Stimulated activated effector memory CD8-positive, alpha-beta T cell treated with anti-CD3 and anti-CD28 coated beads, Interleukin-12 subunit alpha, Interleukin-12 subunit beta, amount 100 ng/mL, for 72 hours (primary cell): ENCODE results near the gene NUTM2A.
"Not testable (repeated sequence)": the region's sequence is repeated elsewhere in the genome, so short reads cannot be mapped to it uniquely, and the experiment has no call there.

ENCODE experiments used
- ATAC-seq: fragments of 150-1000 bp; cut with Tn5 transposase; 2 replicates; pipeline ENCODE4 v1.10.0; 2021
- DNase-seq, 2 donors: peaks; one replicate each; pipeline ENCODE4 v3.0.0; 2021 to 2022; ENCODE audit warnings: low spot score in 2 of 2
- H3K27ac Mint-ChIP-seq: one replicate; pipeline ENCODE4 v1.8.0; 2022; ENCODE audit warnings: mild to moderate bottlenecking, mixed read lengths
- H3K36me3 Mint-ChIP-seq: one replicate; pipeline ENCODE4 v1.8.0; 2022; ENCODE audit warnings: mild to moderate bottlenecking, mixed read lengths
- H3K4me1 Mint-ChIP-seq: one replicate; pipeline ENCODE4 v1.8.0; 2022; ENCODE audit warnings: mixed read lengths
- H3K4me3 Mint-ChIP-seq: one replicate; pipeline ENCODE4 v1.8.0; 2022; ENCODE audit warnings: mild to moderate bottlenecking, mixed read lengths
- H3K9me3 Mint-ChIP-seq: one replicate; pipeline ENCODE4 v1.8.0; 2022; ENCODE audit warnings: mixed read lengths

The NUTM2A gene, protein sequence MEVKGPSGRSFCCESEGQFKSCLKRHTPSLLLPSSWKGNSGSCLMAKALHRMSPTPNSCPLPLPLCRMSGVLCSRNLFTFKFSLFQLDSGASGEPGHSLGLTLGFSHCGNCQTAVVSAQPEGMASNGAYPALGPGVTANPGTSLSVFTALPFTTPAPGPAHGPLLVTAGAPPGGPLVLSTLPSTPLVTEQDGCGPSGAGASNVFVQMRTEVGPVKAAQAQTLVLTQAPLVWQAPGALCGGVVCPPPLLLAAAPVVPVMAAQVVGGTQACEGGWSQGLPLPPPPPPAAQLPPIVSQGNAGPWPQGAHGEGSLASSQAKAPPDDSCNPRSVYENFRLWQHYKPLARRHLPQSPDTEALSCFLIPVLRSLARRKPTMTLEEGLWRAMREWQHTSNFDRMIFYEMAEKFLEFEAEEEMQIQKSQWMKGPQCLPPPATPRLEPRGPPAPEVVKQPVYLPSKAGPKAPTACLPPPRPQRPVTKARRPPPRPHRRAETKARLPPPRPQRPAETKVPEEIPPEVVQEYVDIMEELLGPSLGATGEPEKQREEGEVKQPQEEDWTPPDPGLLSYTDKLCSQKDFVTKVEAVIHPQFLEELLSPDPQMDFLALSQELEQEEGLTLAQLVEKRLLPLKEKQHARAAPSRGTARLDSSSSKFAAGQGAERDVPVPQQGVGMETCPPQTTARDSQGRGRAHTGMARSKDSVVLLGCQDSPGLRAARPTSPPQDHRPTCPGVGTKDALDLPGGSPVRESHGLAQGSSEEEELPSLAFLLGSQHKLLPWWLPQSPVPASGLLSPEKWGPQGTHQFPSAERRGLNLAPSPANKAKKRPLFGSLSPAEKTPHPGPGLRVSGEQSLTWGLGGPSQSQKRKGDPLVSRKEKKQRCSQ

GRCh38 chr10:87225148-87225547 lies at the start of gene NUTM2A:
Gene NUTM2A, plus strand, starts transcription at chr10:87225448. Its CDS starts 383 bp downstream, at chr10:87225831.
- not testable (repeated sequence) for H3K4me1 Mint-ChIP-seq, H3K36me3 Mint-ChIP-seq, H3K9me3 Mint-ChIP-seq, DNase-seq, H3K4me3 Mint-ChIP-seq, ATAC-seq, H3K27ac Mint-ChIP-seq

GRCh38 chr10:87177587-87177986 lies 47.7 kb upstream of the NUTM2A start:
- not testable (repeated sequence) for H3K4me1 Mint-ChIP-seq, ATAC-seq, H3K9me3 Mint-ChIP-seq, H3K4me3 Mint-ChIP-seq, H3K27ac Mint-ChIP-seq, DNase-seq
- peaks cover 52% of the 10 kb centered on the region for H3K36me3 Mint-ChIP-seq

DNA sequence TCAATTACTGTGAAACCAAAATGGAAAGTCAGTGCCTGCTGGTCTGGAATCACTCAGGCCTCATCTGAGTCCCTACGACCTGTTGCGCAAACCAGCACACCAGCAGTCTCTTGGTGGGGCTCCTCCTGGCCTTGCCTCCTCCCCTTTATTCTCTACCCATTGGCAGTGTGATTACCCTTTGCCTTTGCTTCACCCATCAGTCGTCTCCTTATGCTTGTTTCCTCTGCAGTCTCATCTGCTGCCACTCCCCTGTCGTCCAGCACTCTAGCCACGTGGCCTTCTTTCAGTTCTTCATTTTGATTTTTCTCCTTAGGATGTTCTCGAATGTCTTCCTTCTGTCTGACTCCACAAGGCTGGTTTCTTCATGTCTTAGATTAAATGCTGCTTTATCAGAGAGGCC lies 40.8 kb upstream of the NUTM2A start:
- not testable (repeated sequence) for H3K9me3 Mint-ChIP-seq, H3K4me1 Mint-ChIP-seq, ATAC-seq, H3K4me3 Mint-ChIP-seq, DNase-seq, H3K27ac Mint-ChIP-seq
- peaks cover 65% of the 10 kb centered on the region for H3K36me3 Mint-ChIP-seq

- not testable (repeated sequence) for H3K4me3 Mint-ChIP-seq, H3K4me1 Mint-ChIP-seq, H3K9me3 Mint-ChIP-seq, H3K27ac Mint-ChIP-seq, DNase-seq, ATAC-seq
- H3K36me3 Mint-ChIP-seq = peaks cover 53% of the 10 kb centered on the region
These were observed 39.2 kb upstream of the NUTM2A start for GRCh38 chr10:87186016-87186415.

- not testable (repeated sequence) for H3K4me1 Mint-ChIP-seq, H3K27ac Mint-ChIP-seq, H3K4me3 Mint-ChIP-seq, ATAC-seq, DNase-seq, H3K9me3 Mint-ChIP-seq
- H3K36me3 Mint-ChIP-seq = peaks cover 62% of the 10 kb centered on the region
These were observed 37.7 kb upstream of the NUTM2A start for GRCh38 chr10:87187573-87187972.

DNA sequence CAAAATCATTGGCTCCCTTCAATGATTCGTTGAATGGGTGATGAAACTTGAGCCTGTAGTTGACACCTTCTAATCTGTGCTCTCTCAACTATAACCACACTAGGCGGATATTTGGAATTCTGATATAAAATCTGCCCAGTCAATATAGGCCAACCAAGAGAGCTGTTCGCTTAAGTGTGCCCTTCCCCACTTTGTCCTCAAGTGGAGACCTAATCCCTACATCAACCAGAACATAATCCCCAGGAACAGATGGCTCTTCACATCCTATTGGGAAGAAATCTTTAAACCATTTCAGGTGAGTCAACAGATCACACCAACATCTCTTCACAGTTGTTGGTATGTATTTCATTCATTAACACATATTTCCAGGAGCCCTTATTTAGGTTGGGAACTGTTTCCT lies 33.4 kb upstream of the NUTM2A start:
- not testable (repeated sequence) for H3K9me3 Mint-ChIP-seq, DNase-seq, ATAC-seq

GRCh38 chr10:87200924-87201323 lies 24.3 kb upstream of the NUTM2A start:
- H3K9me3 Mint-ChIP-seq, H3K4me3 Mint-ChIP-seq, H3K36me3 Mint-ChIP-seq, DNase-seq, H3K27ac Mint-ChIP-seq: not testable (repeated sequence)
- ATAC-seq = peak; percentile 87
- H3K4me1 Mint-ChIP-seq = peaks cover 10% of the 10 kb centered on the region

More for the DNA sequence above, 33.4 kb upstream of the NUTM2A start:
- H3K27ac Mint-ChIP-seq, H3K4me1 Mint-ChIP-seq, H3K4me3 Mint-ChIP-seq: not testable (repeated sequence)
- H3K36me3 Mint-ChIP-seq = peaks cover 46% of the 10 kb centered on the region

GRCh38 chr10:87204801-87205200 lies 20.4 kb upstream of the NUTM2A start:
- DNase-seq, H3K36me3 Mint-ChIP-seq, ATAC-seq, H3K4me3 Mint-ChIP-seq, H3K27ac Mint-ChIP-seq, H3K9me3 Mint-ChIP-seq: not testable (repeated sequence)
- H3K4me1 Mint-ChIP-seq = peaks cover 10% of the 10 kb centered on the region

- not testable (repeated sequence) for H3K4me3 Mint-ChIP-seq, ATAC-seq, H3K36me3 Mint-ChIP-seq, H3K9me3 Mint-ChIP-seq, H3K27ac Mint-ChIP-seq, DNase-seq
- peaks cover 10% of the 10 kb centered on the region for H3K4me1 Mint-ChIP-seq
These were observed 18.3 kb upstream of the NUTM2A start for GRCh38 chr10:87206922-87207321.

GRCh38 chr10:87210309-87210708 lies 14.9 kb upstream of the NUTM2A start:
- not testable (repeated sequence) for H3K9me3 Mint-ChIP-seq, H3K36me3 Mint-ChIP-seq, H3K27ac Mint-ChIP-seq, H3K4me3 Mint-ChIP-seq, H3K4me1 Mint-ChIP-seq, ATAC-seq, DNase-seq

DNA sequence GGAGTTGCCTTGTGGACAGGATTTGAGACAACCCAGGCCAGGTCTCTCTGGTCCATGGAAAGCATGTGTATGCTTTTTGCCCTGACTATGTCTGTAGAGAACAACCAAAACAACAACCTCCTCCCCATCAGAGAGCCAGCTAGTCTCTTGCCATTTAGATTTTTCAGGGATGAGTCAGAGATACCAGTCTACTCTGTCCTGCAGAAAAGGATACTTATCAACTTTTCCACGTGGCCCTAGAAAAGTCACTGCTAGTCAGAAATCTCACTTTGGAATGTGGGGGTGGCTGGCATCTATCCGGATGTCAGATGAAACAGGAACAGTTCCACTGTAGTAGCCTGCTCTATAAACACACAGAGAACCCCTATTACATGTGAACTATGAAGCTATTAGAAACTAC lies 13.4 kb upstream of the NUTM2A start:
- not testable (repeated sequence) for H3K9me3 Mint-ChIP-seq, H3K36me3 Mint-ChIP-seq, H3K4me1 Mint-ChIP-seq, H3K27ac Mint-ChIP-seq, H3K4me3 Mint-ChIP-seq, DNase-seq
- ATAC-seq = peak; percentile 24

GRCh38 chr10:87213150-87213765 lies 12.0 kb upstream of the NUTM2A start:
- H3K9me3 Mint-ChIP-seq, H3K4me3 Mint-ChIP-seq, H3K27ac Mint-ChIP-seq, DNase-seq, H3K36me3 Mint-ChIP-seq: not testable (repeated sequence)
- H3K4me1 Mint-ChIP-seq = peaks cover 12% of the 10 kb centered on the region
- ATAC-seq = peak; percentile 65

- DNase-seq = not testable (repeated sequence)
- H3K27ac Mint-ChIP-seq = peak overlapping the region; percentile 56
These were observed 11.4 kb upstream of the NUTM2A start for GRCh38 chr10:87213806-87214205.

GRCh38 chr10:87216120-87216519 lies 9.1 kb upstream of the NUTM2A start:
- not testable (repeated sequence) for DNase-seq, H3K27ac Mint-ChIP-seq, H3K4me3 Mint-ChIP-seq, ATAC-seq, H3K9me3 Mint-ChIP-seq, H3K36me3 Mint-ChIP-seq
- H3K4me1 Mint-ChIP-seq = peaks cover 20% of the 10 kb centered on the region

More at GRCh38 chr10:87213806-87214205, 11.4 kb upstream of the NUTM2A start:
- not testable (repeated sequence) for H3K36me3 Mint-ChIP-seq, ATAC-seq, H3K9me3 Mint-ChIP-seq, H3K4me3 Mint-ChIP-seq
- H3K4me1 Mint-ChIP-seq = peaks cover 16% of the 10 kb centered on the region

- DNase-seq, H3K27ac Mint-ChIP-seq, H3K4me3 Mint-ChIP-seq, H3K9me3 Mint-ChIP-seq, H3K36me3 Mint-ChIP-seq: not testable (repeated sequence)
- H3K4me1 Mint-ChIP-seq = peaks cover 17% of the 10 kb centered on the region
- peak; percentile 57 for ATAC-seq
These were observed 5.9 kb upstream of the NUTM2A start for GRCh38 chr10:87219370-87219769.
